GM12892 (cell line): Measurements from ENCODE around the gene PTPRN2.

Source experiments
- POLR2A ChIP-seq: IDR thresholded peaks from 2 replicates; pipeline ENCODE4 v1.6.1; 2011; ENCODE audit warnings: low read depth, low read length, control low read depth
- POLR2AphosphoS5 ChIP-seq: IDR thresholded peaks from 2 replicates; pipeline ENCODE4 v1.6.1; 2011; ENCODE audit warnings: low read depth, low read length, control low read depth

GRCh38 chr7:158050441-158050977 is 537.1 kb downstream of the PTPRN2 start:
- TF ChIP-seq POLR2A: no peak
- no peak for TF ChIP-seq POLR2AphosphoS5
